ENCODE results near the gene INTS2.

DNA sequence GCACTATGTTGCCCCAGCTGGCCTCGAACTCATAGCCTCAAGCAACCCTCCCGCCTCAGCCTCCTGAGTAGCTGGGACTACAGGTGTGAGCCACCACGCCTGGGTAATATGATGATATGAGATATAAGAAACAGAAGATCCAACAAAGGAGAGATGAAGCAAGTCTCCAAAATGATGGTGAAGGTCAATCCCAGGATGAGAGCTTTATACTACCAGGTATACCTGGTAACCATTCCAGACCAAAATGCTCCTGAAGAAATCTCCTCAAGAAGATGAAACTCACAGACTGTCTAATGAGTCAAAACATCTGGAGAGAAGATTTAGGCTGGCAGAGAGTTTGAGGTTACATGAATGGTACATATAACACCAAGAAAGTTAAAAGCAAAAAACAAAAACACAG, 24.5 kb downstream of the INTS2 start:
- no peak for TF ChIP-seq CTCF (IDR thresholded peaks at IDR 0.05 in 8 of 11, conservative IDR thresholded peaks at IDR 0.05 in 3 of 11)
- no peak for TF ChIP-seq POLR2A (IDR thresholded peaks at IDR 0.05)

Measured in spleen (tissue), 7 donors.